Heart left ventricle (tissue), 13 donors: ENCODE measurements around the gene SFMBT2.
"Not testable (repeated sequence)": the region's sequence is repeated elsewhere in the genome, so short reads cannot be mapped to it uniquely, and the experiment has no call there.

Experiments used
- CTCF ChIP-seq, 12 donors: fragments of 200-600 bp; sonication (generic) in 4 of 12; IDR thresholded peaks; one replicate each; pipeline versions ENCODE4 v1.5.0 to v1.8.0; 2018 to 2022; ENCODE audit warnings: antibody characterized with exemption in 12 of 12, mild to moderate bottlenecking in 5 of 12
- POLR2A ChIP-seq, 2 donors: fragments of 450-650 bp; IDR thresholded peaks; one replicate each; pipeline ENCODE4 v1.6.1; 2017; ENCODE audit warnings: antibody characterized with exemption in 2 of 2, mild to moderate bottlenecking in 2 of 2, moderate library complexity in 2 of 2
- donor health status: ischemic (EF 13 %, LVEDD 7.1; RV severe dilation, severe dysfunction).
- donor health status: DM: no; HTN: yes; CAD: no.
- donor health status: DM: no; HTN: no; CAD: no.
- donor health status: ischemic (EF 25% LVEDD 6.9; RV normal size, moderate dysfunction).
- donor health status: ischemic (EF 25% LVEDD 5.7; RV mildly dilated, moderate dysfunction).
- donor health status: ischemic (EF 35%, LVEDD 5.7; RV mildly dilated, moderate dysfunction).
- donor health status: nonischemic (EF 11% LVEDD 7.7; RV severe dilation, severe dysfunction).
- donor health status: DM: yes; HTN: yes; CAD: no.
- donor health status: PGD.
- donor health status: ischemic (EF 29% LVEDD 5.4; RV normal size, mild dysfunction).
- donor health status: nonischemic (EF 23%, LVEDD 6.1; RV moderate dilation, normal function).

GRCh38 chr10:7182327-7182726 lies 228.5 kb downstream of the SFMBT2 start:
- TF ChIP-seq CTCF, POLR2A (IDR thresholded peaks at IDR 0.05): not testable (repeated sequence)
